HUES48 (cell line): ENCODE results near the gene PPIL1.

Experiments used
- H3K27ac ChIP-seq: one replicate; pipeline ENCODE4 v1.7.0; 2013; ENCODE audit warnings: low read depth, low read length, inconsistent platforms
- H3K27me3 ChIP-seq: 2 replicates; pipeline ENCODE4 v1.6.1; 2013; ENCODE audit warnings: mild to moderate bottlenecking, low read length; ENCODE audit not compliant: control insufficient read depth, insufficient read depth
- H3K36me3 ChIP-seq: 2 replicates; pipeline ENCODE4 v1.6.1; 2013; ENCODE audit warnings: low read length; ENCODE audit not compliant: control insufficient read depth, insufficient read depth
- H3K4me1 ChIP-seq: 2 replicates; pipeline ENCODE4 v1.6.1; 2013; ENCODE audit warnings: mild to moderate bottlenecking, low read length; ENCODE audit not compliant: control insufficient read depth, insufficient read depth
- H3K4me3 ChIP-seq: 2 replicates; pipeline ENCODE4 v1.5.1; 2013; ENCODE audit warnings: mild to moderate bottlenecking, low read depth, low read length
- H3K9ac ChIP-seq: 2 replicates; pipeline ENCODE4 v1.6.1; 2013; ENCODE audit warnings: mild to moderate bottlenecking, low read depth, low read length, moderate library complexity
- H3K9me3 ChIP-seq: 2 replicates; pipeline ENCODE4 v1.6.1; 2013; ENCODE audit warnings: low read length; ENCODE audit not compliant: control insufficient read depth, insufficient read depth

PPIL1 gene

DNA sequence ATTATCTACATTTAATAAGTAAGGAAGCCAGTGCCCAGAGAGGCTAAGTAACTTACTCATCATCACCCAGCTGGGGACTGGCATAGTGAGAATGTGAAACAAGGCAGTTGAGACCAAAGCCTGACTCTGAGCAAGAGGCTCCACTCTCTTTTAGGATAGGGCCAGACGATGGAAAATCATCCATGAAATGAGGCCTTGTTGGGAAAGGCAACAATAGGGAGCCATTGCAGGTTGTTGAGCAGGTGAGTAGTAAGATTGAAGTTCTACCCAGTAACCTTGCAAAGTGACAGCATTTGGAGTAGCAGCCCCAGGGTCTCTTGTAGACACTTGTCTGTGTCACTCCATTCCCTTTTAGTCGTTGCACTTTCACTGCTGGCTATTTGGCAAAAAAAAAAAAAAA, 32.8 kb downstream of the PPIL1 start:
- Histone ChIP-seq H3K27ac (no peak overlapping the region), H3K36me3 (no peaks in the 10 kb centered on the region), H3K9ac (no peak overlapping the region), H3K9me3 (no peaks in the 10 kb centered on the region), H3K27me3 (peaks cover 50% of the 10 kb centered on the region), H3K4me1 (no peaks in the 10 kb centered on the region), H3K4me3 (no peak overlapping the region)

DNA sequence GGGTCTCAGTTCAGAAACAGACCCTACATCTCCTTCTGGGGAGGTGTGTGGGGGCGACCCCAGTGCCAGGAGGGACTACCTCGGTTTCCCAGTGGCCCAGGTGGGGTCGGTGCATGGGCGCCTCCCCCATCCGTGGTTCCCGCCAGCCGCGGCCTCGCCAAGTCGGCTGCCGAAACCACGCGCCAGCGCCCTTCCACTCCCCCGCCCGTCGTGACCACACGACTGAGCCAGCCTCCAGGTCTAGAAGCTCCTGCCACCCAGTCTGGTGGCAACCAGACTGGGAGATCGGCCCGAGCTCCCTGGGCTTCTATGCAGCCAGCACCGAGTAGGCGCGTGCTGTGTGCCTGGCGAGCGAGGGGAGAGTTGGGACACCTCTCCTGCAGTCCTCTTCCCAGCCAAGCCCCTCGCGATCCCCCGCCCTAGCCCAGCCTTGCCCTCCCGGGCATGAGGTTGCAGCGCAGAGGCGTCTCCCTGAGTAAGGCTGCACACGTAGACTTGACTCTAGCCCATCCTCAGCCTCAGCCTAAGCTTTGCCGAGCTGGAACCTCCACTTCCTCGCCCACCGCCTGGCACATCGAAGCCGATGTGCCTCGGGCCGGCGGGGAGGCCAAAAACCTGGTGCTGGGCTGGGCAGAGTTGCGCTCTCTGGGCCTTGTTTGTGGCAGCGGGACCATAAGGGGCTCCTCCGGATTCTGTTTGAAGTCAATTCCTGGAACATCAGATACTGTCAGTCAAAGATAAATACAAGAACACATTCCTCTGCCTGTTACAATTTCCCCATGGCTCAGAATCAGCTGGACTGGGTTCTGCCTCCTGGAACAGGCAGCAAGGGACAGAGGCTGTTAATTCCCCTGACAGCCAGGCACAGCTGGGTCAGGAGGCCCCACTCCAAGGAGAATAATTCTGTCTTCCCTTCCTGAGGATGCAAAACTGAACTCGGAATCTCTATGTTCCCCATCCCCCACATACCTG, 33.9 kb downstream of the PPIL1 start:
- peak overlapping the region; percentile 68 for H3K4me3 ChIP-seq
- no peaks in the 10 kb centered on the region for H3K36me3 ChIP-seq
- peaks cover 60% of the 10 kb centered on the region for H3K27me3 ChIP-seq
- no peak overlapping the region for H3K9ac ChIP-seq
- H3K27ac ChIP-seq: no peak overlapping the region
- no peaks in the 10 kb centered on the region for H3K9me3 ChIP-seq
- no peaks in the 10 kb centered on the region for H3K4me1 ChIP-seq

DNA sequence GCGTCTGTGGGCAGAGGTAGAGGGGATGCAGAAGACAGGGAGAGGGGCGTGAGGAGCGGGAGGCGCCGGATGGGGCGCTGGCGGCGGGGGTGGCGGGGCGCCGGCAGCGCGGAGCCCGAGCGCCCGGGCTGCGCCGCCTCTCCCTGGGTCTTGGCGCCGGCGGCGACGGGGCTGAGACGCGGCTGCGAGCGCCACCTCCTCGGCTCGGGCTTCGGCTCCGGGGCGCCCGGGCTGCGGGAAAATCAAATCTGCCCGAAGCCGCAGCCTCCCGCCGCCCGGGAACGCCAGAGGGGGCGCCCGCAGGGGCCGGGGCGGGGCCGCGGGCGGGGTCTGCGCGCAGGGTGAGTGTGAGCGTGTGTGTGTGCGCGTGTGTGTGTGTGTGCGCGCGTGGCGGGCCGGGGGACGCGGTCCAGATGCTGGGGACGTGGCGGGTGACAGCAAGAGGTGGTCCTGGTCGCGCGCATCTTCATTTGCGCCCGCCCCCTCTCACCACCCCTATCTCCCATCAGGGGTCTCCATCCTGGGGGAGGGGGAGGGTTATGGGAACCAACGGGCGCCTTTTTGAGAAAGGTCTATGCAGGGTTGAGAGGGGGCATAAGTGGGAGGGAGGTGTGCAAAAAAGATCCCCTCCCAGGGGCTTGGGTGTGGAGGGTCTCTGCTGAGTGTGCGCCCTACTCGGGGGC, 34.7 kb downstream of the PPIL1 start:
- no peak overlapping the region for H3K9ac ChIP-seq
- H3K27me3 ChIP-seq: peaks cover 64% of the 10 kb centered on the region
- H3K27ac ChIP-seq: no peak overlapping the region
- no peaks in the 10 kb centered on the region for H3K36me3 ChIP-seq
- peak overlapping the region; percentile 68 for H3K4me3 ChIP-seq
- H3K4me1 ChIP-seq: peaks cover 3% of the 10 kb centered on the region; the same call in 1 of the 2 replicates
- H3K9me3 ChIP-seq: no peaks in the 10 kb centered on the region

DNA sequence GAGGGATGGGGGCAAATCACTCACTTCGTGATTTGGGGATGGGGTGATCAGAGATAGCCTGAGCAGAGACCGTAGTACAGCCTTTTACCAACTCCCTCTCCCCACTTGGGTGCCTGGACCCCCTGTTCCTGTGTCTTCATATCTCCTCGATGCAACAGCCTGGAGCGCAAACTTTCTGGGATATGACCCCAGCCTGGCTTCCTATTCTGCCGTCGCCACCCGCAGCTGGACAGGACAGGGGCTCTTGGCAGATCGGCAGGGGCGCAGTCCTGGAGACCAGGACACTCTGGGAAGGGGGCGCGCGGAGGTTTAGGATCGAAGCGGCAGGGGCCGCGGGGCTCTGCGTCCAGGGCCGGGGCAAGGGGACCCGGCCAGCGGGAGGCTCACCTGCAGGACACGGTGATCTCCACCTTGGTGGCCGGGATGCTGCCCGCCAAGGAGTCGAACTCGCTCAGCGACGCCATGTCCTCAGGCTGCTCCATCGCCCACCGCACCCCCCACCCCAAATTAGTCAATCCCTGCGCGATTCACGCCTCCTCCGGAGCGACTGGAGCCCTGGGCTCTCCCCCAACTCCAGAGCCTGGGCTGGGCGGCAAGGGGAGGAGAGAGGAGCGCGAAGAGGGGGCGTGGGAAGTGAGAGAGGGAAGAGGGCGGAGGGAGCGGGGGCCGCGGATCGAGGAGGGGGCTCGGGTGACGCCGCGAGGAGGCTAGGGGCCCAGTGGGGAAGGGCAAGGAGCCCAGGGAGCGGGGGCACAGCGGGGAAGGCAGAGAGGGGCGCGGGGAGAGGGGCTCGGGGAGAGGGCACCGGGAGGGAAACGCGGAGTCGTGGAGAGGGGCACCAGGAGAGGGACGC, 35.5 kb downstream of the PPIL1 start, which contains the start of gene CPNE5:
Gene CPNE5, minus strand, starts transcription at position 549 of the 853 bp plus-strand sequence. Its CDS starts 67 bp downstream, at position 482.
- no peak within 1 kb of the TSS for H3K27ac ChIP-seq
- H3K4me1 ChIP-seq: peaks cover 6% of the 10 kb centered on the region; the same call in 1 of the 2 replicates
- peak within 1 kb of the TSS; percentile 68 for H3K4me3 ChIP-seq
- peaks cover 64% of the 10 kb centered on the region for H3K27me3 ChIP-seq
- H3K9ac ChIP-seq: no peak within 1 kb of the TSS
- H3K36me3 ChIP-seq: no peaks in the 10 kb centered on the region
- H3K9me3 ChIP-seq: no peaks in the 10 kb centered on the region

DNA sequence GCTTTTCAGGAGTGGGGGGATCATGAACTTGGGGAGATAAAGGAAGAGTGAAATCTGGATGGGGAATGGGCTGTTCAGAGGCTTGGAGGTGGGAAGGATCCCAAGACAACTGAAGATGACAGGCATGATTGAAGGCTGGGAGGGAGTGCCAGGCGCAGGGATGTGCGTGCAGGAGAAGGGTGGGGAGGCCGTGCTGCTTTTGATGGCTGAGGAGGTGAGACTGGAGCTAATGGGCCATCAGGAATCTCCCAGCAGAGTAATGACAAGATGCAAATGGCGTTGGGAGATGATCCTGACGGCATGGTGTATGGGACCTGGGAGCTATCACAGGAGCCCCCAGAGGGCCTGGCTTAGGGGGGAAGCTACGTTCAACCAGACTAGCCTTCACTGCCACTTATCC, 36.9 kb downstream of the PPIL1 start:
- no peak overlapping the region for H3K9ac ChIP-seq
- H3K9me3 ChIP-seq: no peaks in the 10 kb centered on the region
- no peaks in the 10 kb centered on the region for H3K36me3 ChIP-seq
- peaks cover 64% of the 10 kb centered on the region for H3K27me3 ChIP-seq
- H3K27ac ChIP-seq: no peak overlapping the region
- no peak overlapping the region for H3K4me3 ChIP-seq
- H3K4me1 ChIP-seq: peaks cover 6% of the 10 kb centered on the region; the same call in 1 of the 2 replicates

DNA sequence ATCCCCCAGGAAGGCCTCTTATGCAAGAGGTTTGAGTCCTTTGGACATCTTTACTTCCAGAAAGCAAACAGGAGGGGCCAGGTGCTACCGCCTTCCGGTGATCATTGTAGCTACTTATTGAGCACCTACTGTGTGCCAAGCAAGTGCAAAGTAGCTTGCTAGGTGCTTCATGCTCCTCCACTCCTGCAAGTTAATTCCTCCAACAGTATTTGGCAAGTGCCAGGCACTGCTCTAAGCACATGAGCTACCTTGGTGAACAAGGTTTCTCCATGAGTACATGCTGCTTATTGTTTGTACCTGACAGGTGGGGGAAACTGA, 37.6 kb downstream of the PPIL1 start:
- Histone ChIP-seq H3K9ac (no peak overlapping the region), H3K27ac (no peak overlapping the region), H3K36me3 (no peaks in the 10 kb centered on the region), H3K4me3 (no peak overlapping the region), H3K27me3 (peaks cover 62% of the 10 kb centered on the region), H3K4me1 (peaks cover 6% of the 10 kb centered on the region; the same call in 1 of the 2 replicates), H3K9me3 (no peaks in the 10 kb centered on the region)

DNA sequence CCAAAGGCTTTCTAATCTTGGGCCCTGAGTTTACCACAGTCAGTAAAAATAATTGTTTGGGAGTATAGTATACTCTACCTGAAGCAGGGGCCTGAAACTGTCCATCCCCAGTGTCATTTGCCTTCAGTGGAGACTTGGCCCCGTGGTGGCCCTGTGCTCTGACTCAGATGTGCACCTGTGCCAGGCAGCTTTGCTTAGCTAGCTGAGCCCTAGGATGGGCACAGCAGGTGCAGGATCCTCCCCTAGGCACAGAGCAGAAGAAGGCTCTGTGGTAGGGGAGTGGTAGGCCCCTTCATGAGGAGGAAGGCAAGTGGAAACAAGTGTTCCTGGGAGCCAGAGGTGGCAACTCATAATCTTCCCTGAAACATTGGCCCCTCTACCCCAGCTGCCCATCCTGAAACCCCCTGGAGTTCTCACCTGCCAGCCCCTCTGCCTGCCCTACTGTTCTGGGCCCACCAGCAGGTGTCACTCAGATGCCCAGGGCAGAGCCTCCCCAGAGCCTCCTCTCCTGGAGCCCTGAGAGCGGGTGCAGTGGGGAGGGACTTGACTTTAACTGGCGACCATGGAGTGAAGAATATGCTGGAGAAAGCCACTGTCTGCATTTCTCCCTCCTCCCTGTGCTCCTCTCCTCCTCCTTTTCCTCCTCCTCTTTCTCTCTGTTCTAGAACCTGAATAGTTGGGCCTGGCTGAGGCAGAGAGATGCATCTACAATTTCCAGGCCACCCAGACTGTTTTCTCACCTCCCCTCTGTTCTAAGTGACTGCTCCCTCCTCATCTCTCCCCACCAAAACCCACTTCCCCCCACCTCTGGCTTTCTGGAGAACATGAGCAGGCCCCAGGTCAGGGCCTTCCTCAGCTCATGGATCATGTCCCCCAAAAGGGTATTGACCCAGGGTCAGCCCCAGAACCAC, 38.2 kb downstream of the PPIL1 start:
- Histone ChIP-seq H3K4me3 (no peak overlapping the region), H3K36me3 (no peaks in the 10 kb centered on the region), H3K27me3 (peaks cover 56% of the 10 kb centered on the region), H3K4me1 (peaks cover 6% of the 10 kb centered on the region; the same call in 1 of the 2 replicates), H3K27ac (no peak overlapping the region), H3K9ac (no peak overlapping the region), H3K9me3 (no peaks in the 10 kb centered on the region)

DNA sequence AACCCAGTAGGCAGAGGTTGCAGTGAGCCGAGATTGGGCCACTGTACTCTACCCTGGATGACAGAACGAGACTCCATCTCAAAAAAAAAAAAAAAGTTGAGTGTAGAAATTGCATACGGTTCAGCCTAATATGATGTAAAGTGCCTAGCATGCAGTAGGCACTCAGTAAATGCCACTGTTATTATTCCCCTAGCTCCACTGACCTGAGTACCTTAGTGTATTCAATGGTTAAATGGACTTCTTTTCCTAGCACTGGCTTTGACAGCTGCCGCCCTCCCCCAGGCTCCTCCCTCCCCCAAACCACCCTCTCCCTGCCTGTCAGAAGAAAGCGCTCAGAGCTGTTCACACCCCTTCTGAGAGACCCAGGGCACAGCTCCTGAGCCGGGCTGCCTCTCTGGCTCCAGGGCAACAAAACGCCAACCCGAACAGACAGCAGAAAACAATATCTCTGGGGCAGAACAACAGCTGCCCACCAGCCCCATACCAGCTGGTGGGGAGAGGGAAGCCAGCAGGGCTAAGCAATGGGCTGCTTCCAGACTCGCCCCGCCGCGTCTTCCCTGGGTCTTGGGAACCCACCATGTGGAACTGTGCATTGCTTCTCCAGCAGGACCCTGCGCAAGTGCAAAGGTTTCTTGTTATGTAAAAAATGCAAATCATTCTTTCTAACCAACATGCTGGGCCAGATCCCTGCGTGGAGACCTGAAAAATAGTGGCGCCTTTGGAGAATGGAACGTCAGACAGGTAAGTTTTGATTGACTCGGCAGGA, 39.8 kb downstream of the PPIL1 start:
- Histone ChIP-seq H3K27me3 (peaks cover 40% of the 10 kb centered on the region), H3K36me3 (no peaks in the 10 kb centered on the region), H3K4me3 (peak overlapping the region; percentile 28; the same call in 1 of the 2 replicates), H3K4me1 (peaks cover 6% of the 10 kb centered on the region; the same call in 1 of the 2 replicates), H3K9me3 (no peaks in the 10 kb centered on the region), H3K9ac (no peak overlapping the region), H3K27ac (no peak overlapping the region)

DNA sequence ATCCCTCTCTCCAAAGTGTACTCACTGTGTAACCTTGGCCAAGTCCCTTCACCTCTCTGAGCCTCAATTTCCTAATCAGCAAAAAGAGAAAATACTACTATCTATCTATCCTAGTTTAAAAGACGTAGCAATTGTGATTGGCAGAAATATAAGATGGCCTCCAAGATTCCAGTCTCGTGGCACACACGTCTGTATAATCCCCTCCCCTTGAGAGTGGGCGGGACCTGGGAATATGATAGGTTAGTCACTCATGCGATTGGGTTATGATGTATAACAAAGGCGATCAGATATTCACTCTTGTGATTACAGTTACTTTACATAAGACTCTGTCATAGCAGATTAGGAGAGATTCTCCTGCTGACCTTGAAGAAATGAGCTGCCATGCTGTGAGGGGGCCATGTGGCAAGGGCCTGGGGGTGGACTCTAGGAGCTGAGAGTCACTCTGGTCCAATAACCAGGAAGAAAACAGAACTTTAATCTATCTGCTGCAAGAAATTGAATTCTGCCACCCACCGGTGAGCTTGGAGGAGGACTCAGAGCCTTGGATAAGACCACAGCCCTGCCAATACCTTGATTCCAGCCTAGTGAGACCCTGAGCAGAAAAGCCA, 41.3 kb downstream of the PPIL1 start:
- no peak overlapping the region for H3K4me3 ChIP-seq
- peaks cover 6% of the 10 kb centered on the region; the same call in 1 of the 2 replicates for H3K4me1 ChIP-seq
- H3K27ac ChIP-seq: no peak overlapping the region
- H3K36me3 ChIP-seq: no peaks in the 10 kb centered on the region
- no peak overlapping the region for H3K9ac ChIP-seq
- H3K9me3 ChIP-seq: no peaks in the 10 kb centered on the region
- H3K27me3 ChIP-seq: peaks cover 29% of the 10 kb centered on the region
